Epithelial cell of prostate (primary cell): ENCODE data around the gene SMARCD1.

Experiments
- DNase-seq: peaks from one replicate; pipeline ENCODE4 v3.0.0-alpha.2; 2011; ENCODE audit warnings: low read depth, low spot score
- H3K27ac ChIP-seq: fragments of 450-650 bp; 2 replicates; pipeline ENCODE4 v1.5.1; 2017; ENCODE audit warnings: mild to moderate bottlenecking

The SMARCD1 gene

GRCh38 chr12:50102131-50102531 lies 17.0 kb downstream of the SMARCD1 start:
- DNase-seq: no peak
- H3K27ac ChIP-seq: no peak overlapping the region

- no peak overlapping the region for H3K27ac ChIP-seq
- DNase-seq: no peak
Measured at GRCh38 chr12:50102646-50103309, 17.6 kb downstream of the SMARCD1 start.

- DNase-seq: no peak
- H3K27ac ChIP-seq: no peak overlapping the region
Measured at GRCh38 chr12:50103351-50103750, 18.2 kb downstream of the SMARCD1 start.

GRCh38 chr12:50103767-50104321 lies 18.7 kb downstream of the SMARCD1 start, which contains the start of gene GPD1:
Gene GPD1 (plus strand): TSS chr12:50104008. CDS start chr12:50104051, 43 bp downstream.
- no peak for DNase-seq
- no peak within 1 kb of the TSS for H3K27ac ChIP-seq

- H3K27ac ChIP-seq: no peak overlapping the region
- no peak for DNase-seq
Measured at GRCh38 chr12:50104417-50105366, 19.6 kb downstream of the SMARCD1 start.

GRCh38 chr12:50105913-50106450 lies 20.8 kb downstream of the SMARCD1 start:
- DNase-seq: no peak
- H3K27ac ChIP-seq: no peak overlapping the region

GRCh38 chr12:50106907-50107306 lies 21.8 kb downstream of the SMARCD1 start:
- H3K27ac ChIP-seq: no peak overlapping the region
- DNase-seq: no peak

GRCh38 chr12:50107416-50108268 lies 22.5 kb downstream of the SMARCD1 start:
- DNase-seq: no peak

GRCh38 chr12:50109319-50109718 lies 24.2 kb downstream of the SMARCD1 start:
- no peak for DNase-seq
- H3K27ac ChIP-seq: no peak overlapping the region

More at GRCh38 chr12:50107416-50108268, 22.5 kb downstream of the SMARCD1 start:
- no peak overlapping the region for H3K27ac ChIP-seq

GRCh38 chr12:50110127-50110761 lies 25.1 kb downstream of the SMARCD1 start:
- H3K27ac ChIP-seq: peak overlapping the region; percentile 49
- DNase-seq: no peak

GRCh38 chr12:50110762-50111351 lies 25.7 kb downstream of the SMARCD1 start:
- H3K27ac ChIP-seq: peak overlapping the region; percentile 49
- no peak for DNase-seq

GRCh38 chr12:50111395-50111692 lies 26.2 kb downstream of the SMARCD1 start:
- no peak for DNase-seq
- peak overlapping the region; percentile 49 for H3K27ac ChIP-seq

- peak within 1 kb of the TSS; percentile 76 for H3K27ac ChIP-seq
- peak; percentile 95 for DNase-seq
Measured at GRCh38 chr12:50111693-50112455, 26.7 kb downstream of the SMARCD1 start, which contains the start of gene COX14. Gene COX14 (plus strand): TSS chr12:50112236. CDS start chr12:50120044, 7,808 bp downstream.

- H3K27ac ChIP-seq: peak overlapping the region; percentile 76
- DNase-seq: no peak
Measured at GRCh38 chr12:50112456-50113218, 27.5 kb downstream of the SMARCD1 start.

GRCh38 chr12:50117057-50117622 lies 32.0 kb downstream of the SMARCD1 start:
- DNase-seq: no peak
- no peak overlapping the region for H3K27ac ChIP-seq

GRCh38 chr12:50119387-50119786 lies 34.2 kb downstream of the SMARCD1 start:
- no peak for DNase-seq
- no peak overlapping the region for H3K27ac ChIP-seq

GRCh38 chr12:50120521-50120920 lies 35.4 kb downstream of the SMARCD1 start:
- no peak overlapping the region for H3K27ac ChIP-seq

More at GRCh38 chr12:50120521-50120920, 35.4 kb downstream of the SMARCD1 start:
- no peak for DNase-seq
